Neural progenitor cell (in vitro differentiated cells): ENCODE data around the gene ARHGAP26.

Experiments used
- CTCF ChIP-seq: fragments of 200-600 bp; sonication (generic); IDR thresholded peaks from 2 replicates; pipeline ENCODE4 v1.5.1; 2017; ENCODE audit warnings: antibody characterized with exemption, mild to moderate bottlenecking
- EZH2 ChIP-seq: fragments of 200-600 bp; sonication (generic); IDR thresholded peaks from 2 replicates; pipeline ENCODE4 v1.6.1; 2017; ENCODE audit warnings: antibody characterized with exemption, mild to moderate bottlenecking, moderate library complexity
- EZH2phosphoT487 ChIP-seq: fragments of 200-600 bp; sonication (generic); IDR thresholded peaks from 2 replicates; pipeline ENCODE4 v1.6.1; 2017; ENCODE audit warnings: antibody characterized with exemption

- TF ChIP-seq CTCF (no peak), EZH2phosphoT487 (no peak), EZH2 (no peak)
Measured at GRCh38 chr5:142769251-142769792, 855 bp upstream of the ARHGAP26 start.
